ENCODE measurements around the gene CHST15. TPM values are rescaled to one million over a fixed set of nuclear protein-coding genes. Genes with fewer than 3 reads are reported as not detected.

CHST15 gene
- total RNA-seq, 1 experiment from 2014 or later: 26.7 TPM

DNA sequence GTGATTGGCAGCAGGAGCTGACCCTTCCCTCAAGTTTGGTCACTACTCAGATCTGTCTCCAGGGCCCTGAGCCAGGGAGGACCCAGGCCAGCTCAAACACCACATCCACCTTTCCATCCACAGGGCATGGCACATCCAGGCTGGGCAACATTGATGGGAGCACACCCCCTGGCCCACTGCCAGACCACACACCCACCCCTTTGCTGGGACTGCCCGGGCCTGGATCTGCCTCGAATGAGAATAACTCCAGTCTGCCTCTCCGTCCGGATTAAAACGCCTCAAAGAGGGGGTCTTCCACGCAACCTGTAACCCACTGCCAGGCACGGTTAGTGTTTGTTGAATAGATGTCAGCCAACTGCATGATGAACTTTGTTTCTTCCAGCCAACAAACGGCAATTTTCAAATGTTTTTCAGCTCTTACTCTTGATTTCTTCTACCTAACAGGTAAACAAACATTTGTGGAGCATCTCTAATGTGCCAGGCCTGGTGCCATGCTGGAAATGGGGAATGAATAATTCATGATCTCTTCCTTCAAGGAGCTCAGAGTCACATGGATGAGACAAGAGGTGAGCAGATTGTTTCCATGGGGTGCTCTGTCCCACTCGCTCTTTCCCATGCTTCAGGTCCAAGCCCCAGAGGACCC is 41.0 kb upstream of the CHST15 start:
- Mint-ChIP-seq H3K4me1 (ENCODE audit: low read depth, unreplicated experiment) (no peaks in the 10 kb centered on the region), H3K27ac (ENCODE audit: unreplicated experiment) (no peak overlapping the region), H3K4me3 (ENCODE audit: unreplicated experiment) (no peak overlapping the region), H3K36me3 (ENCODE audit: insufficient read depth, unreplicated experiment) (no peaks in the 10 kb centered on the region), H3K27me3 (ENCODE audit: insufficient read depth, unreplicated experiment) (peaks cover 5% of the 10 kb centered on the region), H3K9me3 (ENCODE audit: unreplicated experiment) (no peaks in the 10 kb centered on the region)
- no peak overlapping the region for H3K4me3 ChIP-seq (ENCODE audit: low read depth, low read length)
- ChIA-PET POLR2A (no interaction called here), CTCF (no interaction called here)
- no peaks in the 10 kb centered on the region for H3K9me3 ChIP-seq
- H3K4me1 ChIP-seq: 0 out of 2 replicates have a peak, but pooled peaks cover 3% of the 10 kb centered on the region
- no peaks in the 10 kb centered on the region; the same call in 1 of the 2 replicates for H3K27me3 ChIP-seq (replicated peaks; ENCODE audit: control insufficient read depth, insufficient read depth, low read length)
- no TSS peak for BruUV-seq (replicated peaks)
- TF ChIP-seq, protein P1, sequence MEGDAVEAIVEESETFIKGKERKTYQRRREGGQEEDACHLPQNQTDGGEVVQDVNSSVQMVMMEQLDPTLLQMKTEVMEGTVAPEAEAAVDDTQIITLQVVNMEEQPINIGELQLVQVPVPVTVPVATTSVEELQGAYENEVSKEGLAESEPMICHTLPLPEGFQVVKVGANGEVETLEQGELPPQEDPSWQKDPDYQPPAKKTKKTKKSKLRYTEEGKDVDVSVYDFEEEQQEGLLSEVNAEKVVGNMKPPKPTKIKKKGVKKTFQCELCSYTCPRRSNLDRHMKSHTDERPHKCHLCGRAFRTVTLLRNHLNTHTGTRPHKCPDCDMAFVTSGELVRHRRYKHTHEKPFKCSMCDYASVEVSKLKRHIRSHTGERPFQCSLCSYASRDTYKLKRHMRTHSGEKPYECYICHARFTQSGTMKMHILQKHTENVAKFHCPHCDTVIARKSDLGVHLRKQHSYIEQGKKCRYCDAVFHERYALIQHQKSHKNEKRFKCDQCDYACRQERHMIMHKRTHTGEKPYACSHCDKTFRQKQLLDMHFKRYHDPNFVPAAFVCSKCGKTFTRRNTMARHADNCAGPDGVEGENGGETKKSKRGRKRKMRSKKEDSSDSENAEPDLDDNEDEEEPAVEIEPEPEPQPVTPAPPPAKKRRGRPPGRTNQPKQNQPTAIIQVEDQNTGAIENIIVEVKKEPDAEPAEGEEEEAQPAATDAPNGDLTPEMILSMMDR (IDR thresholded peaks at IDR 0.05; ENCODE audit: insufficient read depth in 1 of 2, low read depth in 1 of 2, low read length in 1 of 2, severe bottlenecking in 1 of 2, unreplicated experiment in 1 of 2): no peak
- intact Hi-C loops (cut with micrococcal nuclease; ENCODE audit: unreplicated experiment): no loop called here
- no peak for DNase-seq
- H3K36me3 ChIP-seq (ENCODE audit: control insufficient read depth, insufficient read depth, low read length): no peaks in the 10 kb centered on the region

DNA sequence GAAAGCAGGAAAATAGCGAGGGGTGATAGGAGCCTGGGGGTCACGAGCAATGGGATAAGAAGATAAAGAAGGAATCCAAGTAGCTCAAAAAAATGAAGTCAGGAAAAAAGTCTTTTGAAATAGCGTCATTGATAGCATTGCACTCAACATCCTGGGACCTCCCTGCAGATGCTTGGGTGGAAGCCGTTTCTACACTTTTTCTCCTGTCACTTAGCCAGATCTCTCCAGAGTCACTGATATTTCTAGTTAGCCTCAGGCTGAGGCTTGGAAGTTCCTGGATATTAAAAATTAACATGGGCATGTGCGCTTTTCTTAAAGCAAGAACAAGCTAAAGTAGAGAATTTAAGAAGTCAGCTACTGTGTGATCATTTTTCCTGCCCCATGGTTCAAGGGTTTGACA is 39.5 kb upstream of the CHST15 start:
- Mint-ChIP-seq H3K27ac (ENCODE audit: unreplicated experiment) (no peak overlapping the region), H3K27me3 (ENCODE audit: insufficient read depth, unreplicated experiment) (peaks cover 5% of the 10 kb centered on the region), H3K4me3 (ENCODE audit: unreplicated experiment) (no peak overlapping the region), H3K9me3 (ENCODE audit: unreplicated experiment) (no peaks in the 10 kb centered on the region), H3K36me3 (ENCODE audit: insufficient read depth, unreplicated experiment) (no peaks in the 10 kb centered on the region), H3K4me1 (ENCODE audit: low read depth, unreplicated experiment) (no peaks in the 10 kb centered on the region)
- Histone ChIP-seq H3K36me3 (ENCODE audit: control insufficient read depth, insufficient read depth, low read length) (no peaks in the 10 kb centered on the region), H3K4me3 (ENCODE audit: low read depth, low read length) (no peak overlapping the region), H3K27me3 (replicated peaks; ENCODE audit: control insufficient read depth, insufficient read depth, low read length) (no peaks in the 10 kb centered on the region; the same call in 1 of the 2 replicates), H3K9me3 (no peaks in the 10 kb centered on the region), H3K4me1 (no peaks in the 10 kb centered on the region)
- BruUV-seq (replicated peaks): no TSS peak
- DNase-seq: no peak
- TF ChIP-seq, protein P1 (IDR thresholded peaks at IDR 0.05; ENCODE audit: insufficient read depth in 1 of 2, low read depth in 1 of 2, low read length in 1 of 2, severe bottlenecking in 1 of 2, unreplicated experiment in 1 of 2): no peak
- CTCF ChIA-PET: no interaction called here
- intact Hi-C loops (cut with micrococcal nuclease; ENCODE audit: unreplicated experiment): no loop called here
- POLR2A ChIA-PET: interaction anchor here (0.6 kb wide), 1 partner anchor 326 kb away, joined by 3 read pairs; no protein-coding TSS in a partner anchor

- POLR2A ChIA-PET: interaction anchor here (0.6 kb wide), 1 partner anchor 327 kb away, joined by 3 read pairs; no protein-coding TSS in a partner anchor
- intact Hi-C loops (cut with micrococcal nuclease; ENCODE audit: unreplicated experiment): no loop called here
- Mint-ChIP-seq H3K4me3 (ENCODE audit: unreplicated experiment) (no peak overlapping the region), H3K9me3 (ENCODE audit: unreplicated experiment) (no peaks in the 10 kb centered on the region), H3K4me1 (ENCODE audit: low read depth, unreplicated experiment) (no peaks in the 10 kb centered on the region), H3K27me3 (ENCODE audit: insufficient read depth, unreplicated experiment) (peaks cover 2% of the 10 kb centered on the region), H3K27ac (ENCODE audit: unreplicated experiment) (no peak overlapping the region), H3K36me3 (ENCODE audit: insufficient read depth, unreplicated experiment) (no peaks in the 10 kb centered on the region)
- H3K4me1 ChIP-seq: no peaks in the 10 kb centered on the region
- DNase-seq: no peak
- no peaks in the 10 kb centered on the region for H3K9me3 ChIP-seq
- BruUV-seq (replicated peaks): no TSS peak
- CTCF ChIA-PET: no interaction called here
- H3K27me3 ChIP-seq (replicated peaks; ENCODE audit: control insufficient read depth, insufficient read depth, low read length): no peaks in the 10 kb centered on the region
- no peak overlapping the region for H3K4me3 ChIP-seq (ENCODE audit: low read depth, low read length)
- TF ChIP-seq, protein P1 (IDR thresholded peaks at IDR 0.05; ENCODE audit: insufficient read depth in 1 of 2, low read depth in 1 of 2, low read length in 1 of 2, severe bottlenecking in 1 of 2, unreplicated experiment in 1 of 2): no peak
- H3K36me3 ChIP-seq (ENCODE audit: control insufficient read depth, insufficient read depth, low read length): no peaks in the 10 kb centered on the region
These were observed 38.9 kb upstream of the CHST15 start for GRCh38 chr10:124132306-124132705.

Measured in Caco-2 (cell line).